Spleen (tissue), 7 donors: ENCODE measurements around the gene LDHD.

Experiments used
- CTCF ChIP-seq, 11 experiments: fragments of 200-600 bp in 7 of 11; fragments of 450-650 bp in 4 of 11; sonication (generic) in 4 of 11; IDR thresholded peaks in 8 of 11; conservative IDR thresholded peaks in 3 of 11; 1 replicate in 7 of 11; 2 replicates in 4 of 11; pipeline versions ENCODE4 v1.4.0 to v1.8.0; 2016 to 2021; ENCODE audit warnings: antibody characterized with exemption in 11 of 11, inconsistent platforms in 4 of 11, mild to moderate bottlenecking in 1 of 11
- POLR2A ChIP-seq, 3 donors: fragments of 450-650 bp; IDR thresholded peaks; one replicate each; pipeline ENCODE4 v1.5.1; 2017; ENCODE audit warnings: antibody characterized with exemption in 3 of 3, mild to moderate bottlenecking in 1 of 3
- donor health status: DM: no; HTN: no; CAD: no; lungs with moderate emphysema.
- donor health status: DM: no; HTN: no; CAD: no.
- donor health status: DM: no; HTN: no; CAD: no.

GRCh38 chr16:75064403-75065148 is 52.0 kb downstream of the LDHD start:
- TF ChIP-seq CTCF (IDR thresholded peaks at IDR 0.05 in 8 of 11, conservative IDR thresholded peaks at IDR 0.05 in 3 of 11) (no peak), POLR2A (IDR thresholded peaks at IDR 0.05) (no peak)
